Measurements from ENCODE around the gene DVL2. TPM values are rescaled to one million over a fixed set of nuclear protein-coding genes. Genes with fewer than 3 reads are reported as not detected.

Gene DVL2
- 10 to 100 TPM; 34.5 to 55.5 (median 43.7) TPM for total RNA-seq

DNA sequence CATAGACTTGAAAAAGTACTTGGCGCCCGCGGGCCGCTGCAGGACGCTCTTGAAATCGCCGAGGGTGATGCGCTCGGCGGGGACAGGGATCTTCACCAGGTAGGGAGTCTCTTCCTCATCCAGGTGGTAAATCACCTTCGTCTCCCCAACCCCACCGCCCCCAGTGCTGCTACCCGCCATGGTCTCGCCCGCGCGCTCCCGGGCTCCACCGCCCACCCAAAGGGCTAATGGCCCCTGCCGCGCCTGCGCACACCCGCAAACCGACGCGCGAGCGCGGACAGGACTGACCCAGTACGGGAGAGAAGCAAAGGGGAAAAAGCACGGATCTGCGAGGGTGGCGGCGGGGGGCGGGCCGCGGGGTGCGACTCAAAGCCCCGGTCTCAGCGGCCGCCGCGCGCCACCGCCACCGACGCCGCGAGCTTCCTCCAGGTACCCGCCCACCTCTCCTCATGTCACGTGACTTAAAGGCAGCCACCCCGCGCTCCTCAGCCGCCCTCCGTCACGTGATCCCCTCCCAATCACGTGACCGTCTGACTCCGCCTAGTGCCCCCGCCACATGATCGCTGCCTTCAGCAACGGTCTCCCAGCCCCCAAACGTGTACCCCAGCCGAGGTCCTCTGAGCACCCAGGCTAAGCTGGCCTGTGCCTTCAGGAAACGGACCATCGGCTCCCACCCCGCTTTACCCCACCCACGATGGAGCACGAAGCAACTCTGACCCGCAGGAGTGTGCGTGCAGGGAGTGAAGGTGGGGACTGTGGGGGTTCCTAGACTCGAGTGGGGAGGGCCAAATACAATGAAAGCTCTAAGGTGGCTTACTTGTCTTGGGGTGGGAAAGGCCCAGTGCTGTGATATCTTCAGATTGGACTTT is at the start of gene DVL2:
Gene DVL2, minus strand, starts transcription at position 435 of the 869 bp plus-strand sequence. Its CDS starts 255 bp downstream, at position 180.
- peaks cover 24 to 76% (median 64%) of the 10 kb centered on the region in 4 donors for H3K4me1 ChIP-seq
- no peaks in the 10 kb centered on the region for H3K27me3 ChIP-seq
- peak within 1 kb of the TSS; percentile 74 to 97 (median 96) for H3K4me3 ChIP-seq
- peak within 1 kb of the TSS; percentile 86 to 97 (median 94) for H3K27ac ChIP-seq (replicated peaks in 1 of 4)
- DNase-seq (ENCODE audit: extremely low spot score): peak; percentile 99
- TF ChIP-seq EP300 (IDR thresholded peaks at IDR 0.05) (no peak), POLR2A (IDR thresholded peaks at IDR 0.05; ENCODE audit: low read depth) (peak; percentile 45), POLR2AphosphoS5 (IDR thresholded peaks at IDR 0.05) (peak; percentile 91 to 97)
- TF ChIP-seq, protein P1, sequence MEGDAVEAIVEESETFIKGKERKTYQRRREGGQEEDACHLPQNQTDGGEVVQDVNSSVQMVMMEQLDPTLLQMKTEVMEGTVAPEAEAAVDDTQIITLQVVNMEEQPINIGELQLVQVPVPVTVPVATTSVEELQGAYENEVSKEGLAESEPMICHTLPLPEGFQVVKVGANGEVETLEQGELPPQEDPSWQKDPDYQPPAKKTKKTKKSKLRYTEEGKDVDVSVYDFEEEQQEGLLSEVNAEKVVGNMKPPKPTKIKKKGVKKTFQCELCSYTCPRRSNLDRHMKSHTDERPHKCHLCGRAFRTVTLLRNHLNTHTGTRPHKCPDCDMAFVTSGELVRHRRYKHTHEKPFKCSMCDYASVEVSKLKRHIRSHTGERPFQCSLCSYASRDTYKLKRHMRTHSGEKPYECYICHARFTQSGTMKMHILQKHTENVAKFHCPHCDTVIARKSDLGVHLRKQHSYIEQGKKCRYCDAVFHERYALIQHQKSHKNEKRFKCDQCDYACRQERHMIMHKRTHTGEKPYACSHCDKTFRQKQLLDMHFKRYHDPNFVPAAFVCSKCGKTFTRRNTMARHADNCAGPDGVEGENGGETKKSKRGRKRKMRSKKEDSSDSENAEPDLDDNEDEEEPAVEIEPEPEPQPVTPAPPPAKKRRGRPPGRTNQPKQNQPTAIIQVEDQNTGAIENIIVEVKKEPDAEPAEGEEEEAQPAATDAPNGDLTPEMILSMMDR (IDR thresholded peaks at IDR 0.05): no peak
- H3K9me3 ChIP-seq: no peaks in the 10 kb centered on the region
- intact Hi-C loops (cut with DNase I): no loop called here
- WGBS: 0% methylated on average over 21 of the region's 72 CpGs
- peaks cover 14 to 37% (median 33%) of the 10 kb centered on the region in 4 donors for H3K36me3 ChIP-seq

- 45% methylated on average over 14 of the region's 18 CpGs for WGBS
- peak overlapping the region; percentile 64 to 77 (median 69) for H3K4me3 ChIP-seq
- no peaks in the 10 kb centered on the region for H3K9me3 ChIP-seq
- DNase-seq (ENCODE audit: extremely low spot score): no peak
- intact Hi-C loops (cut with DNase I): no loop called here
- peak overlapping the region; percentile 95 to 98 (median 96) for H3K27ac ChIP-seq (replicated peaks in 1 of 4)
- peaks cover 0 to 7% (median 0%) of the 10 kb centered on the region in 4 donors for H3K27me3 ChIP-seq
- H3K4me1 ChIP-seq: peaks cover 47 to 84% (median 81%) of the 10 kb centered on the region in 4 donors
- TF ChIP-seq POLR2AphosphoS5 (IDR thresholded peaks at IDR 0.05): no peak
- TF ChIP-seq POLR2A (IDR thresholded peaks at IDR 0.05; ENCODE audit: low read depth): no peak
- TF ChIP-seq, protein P1 (IDR thresholded peaks at IDR 0.05): no peak
- TF ChIP-seq EP300 (IDR thresholded peaks at IDR 0.05): no peak
- H3K36me3 ChIP-seq: peaks cover 26 to 44% (median 42%) of the 10 kb centered on the region in 4 donors
These were observed 49.3 kb upstream of the DVL2 start for GRCh38 chr17:7283471-7284216.

- intact Hi-C loops (cut with DNase I): no loop called here
- H3K9me3 ChIP-seq: no peaks in the 10 kb centered on the region
- H3K4me1 ChIP-seq: peaks cover 47 to 78% (median 73%) of the 10 kb centered on the region in 4 donors
- H3K27me3 ChIP-seq: peaks cover 0 to 7% (median 0%) of the 10 kb centered on the region in 4 donors
- peak overlapping the region; percentile 64 to 77 (median 69) for H3K4me3 ChIP-seq
- TF ChIP-seq POLR2AphosphoS5 (IDR thresholded peaks at IDR 0.05) (peak in 1 of 2 donors; percentile 73), EP300 (IDR thresholded peaks at IDR 0.05) (no peak), POLR2A (IDR thresholded peaks at IDR 0.05; ENCODE audit: low read depth) (no peak)
- TF ChIP-seq, protein P1 (IDR thresholded peaks at IDR 0.05): peak in 2 of 3 experiments; percentile 28 to 36
- peaks cover 26 to 42% (median 40%) of the 10 kb centered on the region in 4 donors for H3K36me3 ChIP-seq
- 13% methylated on average over 4 of the region's 6 CpGs for WGBS
- H3K27ac ChIP-seq (replicated peaks in 1 of 4): peak overlapping the region; percentile 95 to 98 (median 96)
- DNase-seq (ENCODE audit: extremely low spot score): no peak
These were observed 48.5 kb upstream of the DVL2 start for GRCh38 chr17:7282752-7283321.

GRCh38 chr17:7281953-7282751 is 47.8 kb upstream of the DVL2 start:
- no peak for DNase-seq (ENCODE audit: extremely low spot score)
- Histone ChIP-seq H3K9me3 (no peaks in the 10 kb centered on the region), H3K27ac (replicated peaks in 1 of 4) (peak overlapping the region; percentile 95 to 98 (median 96)), H3K4me1 (peaks cover 47 to 71% (median 66%) of the 10 kb centered on the region in 4 donors), H3K4me3 (peak overlapping the region; percentile 64 to 77 (median 69)), H3K36me3 (peaks cover 26 to 35% (median 34%) of the 10 kb centered on the region in 4 donors), H3K27me3 (peaks cover 0 to 7% (median 0%) of the 10 kb centered on the region in 4 donors)
- intact Hi-C loops (cut with DNase I): no loop called here
- 4% methylated on average over 21 of the region's 43 CpGs for WGBS
- TF ChIP-seq POLR2AphosphoS5 (IDR thresholded peaks at IDR 0.05) (peak; percentile 76 to 81), POLR2A (IDR thresholded peaks at IDR 0.05; ENCODE audit: low read depth) (peak; percentile 43), EP300 (IDR thresholded peaks at IDR 0.05) (no peak)
